ENCODE data around the gene BRI3BP.

DNA sequence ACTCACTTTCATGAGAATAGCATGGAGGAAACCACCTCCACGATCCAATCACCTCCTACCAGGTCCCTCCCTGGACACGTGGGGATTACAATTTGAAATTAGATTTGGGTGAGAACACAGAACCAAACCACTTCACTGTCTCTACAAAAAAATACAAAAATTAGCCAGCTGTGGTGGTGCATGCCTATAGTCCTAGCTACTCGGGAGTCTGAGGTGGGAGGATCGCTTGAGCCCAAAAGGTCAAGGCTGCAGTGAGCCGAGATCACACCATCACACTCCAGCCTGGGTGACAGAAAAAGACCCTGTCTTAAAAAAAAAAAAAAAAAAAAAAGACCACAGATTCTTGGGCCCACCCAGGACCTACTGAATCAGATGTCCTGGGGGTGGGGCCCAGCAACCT is 28.3 kb downstream of the BRI3BP start:
- TF ChIP-seq CTCF (IDR thresholded peaks at IDR 0.05) (no peak), POLR2A (IDR thresholded peaks at IDR 0.05) (no peak)
